Upper lobe of left lung (tissue), 4 donors: ENCODE data around the gene LYPD1.

ENCODE experiments used
- POLR2A ChIP-seq, 4 donors: fragments of 450-650 bp; IDR thresholded peaks; one replicate each; pipeline ENCODE4 v1.5.1; 2016 to 2017; ENCODE audit warnings: antibody characterized with exemption in 4 of 4, mild to moderate bottlenecking in 2 of 4
- TF ChIP-seq, protein P1 (sequence below), 6 experiments: fragments of 450-650 bp in 4 of 6; fragments of 200-600 bp in 2 of 6; sonication (generic) in 2 of 6; IDR thresholded peaks; one replicate each; pipeline ENCODE4 v1.5.1; 2016 to 2019; ENCODE audit warnings: antibody characterized with exemption in 6 of 6

DNA sequence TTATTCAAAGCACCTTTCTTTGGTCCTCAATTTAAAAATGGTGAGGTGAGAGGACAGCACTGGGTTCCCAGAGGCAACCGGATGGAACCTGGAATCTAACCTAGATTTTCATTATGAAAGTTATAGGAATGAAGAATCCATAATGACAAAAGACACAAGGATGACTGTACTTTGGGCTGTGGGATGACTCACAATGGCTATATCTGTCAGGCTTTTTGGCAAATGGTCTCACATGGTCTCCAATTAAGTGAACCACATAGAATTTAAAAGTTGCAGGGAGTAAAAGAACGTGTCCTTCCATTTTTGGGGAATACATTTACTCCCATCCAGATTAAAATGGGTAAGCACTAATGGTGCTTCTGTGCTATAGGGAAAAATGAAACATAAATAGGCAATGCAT lies 31.8 kb upstream of the LYPD1 start:
- TF ChIP-seq, protein P1, sequence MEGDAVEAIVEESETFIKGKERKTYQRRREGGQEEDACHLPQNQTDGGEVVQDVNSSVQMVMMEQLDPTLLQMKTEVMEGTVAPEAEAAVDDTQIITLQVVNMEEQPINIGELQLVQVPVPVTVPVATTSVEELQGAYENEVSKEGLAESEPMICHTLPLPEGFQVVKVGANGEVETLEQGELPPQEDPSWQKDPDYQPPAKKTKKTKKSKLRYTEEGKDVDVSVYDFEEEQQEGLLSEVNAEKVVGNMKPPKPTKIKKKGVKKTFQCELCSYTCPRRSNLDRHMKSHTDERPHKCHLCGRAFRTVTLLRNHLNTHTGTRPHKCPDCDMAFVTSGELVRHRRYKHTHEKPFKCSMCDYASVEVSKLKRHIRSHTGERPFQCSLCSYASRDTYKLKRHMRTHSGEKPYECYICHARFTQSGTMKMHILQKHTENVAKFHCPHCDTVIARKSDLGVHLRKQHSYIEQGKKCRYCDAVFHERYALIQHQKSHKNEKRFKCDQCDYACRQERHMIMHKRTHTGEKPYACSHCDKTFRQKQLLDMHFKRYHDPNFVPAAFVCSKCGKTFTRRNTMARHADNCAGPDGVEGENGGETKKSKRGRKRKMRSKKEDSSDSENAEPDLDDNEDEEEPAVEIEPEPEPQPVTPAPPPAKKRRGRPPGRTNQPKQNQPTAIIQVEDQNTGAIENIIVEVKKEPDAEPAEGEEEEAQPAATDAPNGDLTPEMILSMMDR (IDR thresholded peaks at IDR 0.05), result no peak
- no peak for TF ChIP-seq POLR2A (IDR thresholded peaks at IDR 0.05)
